ENCODE data around the gene OCLN. TPM values are rescaled to one million over a fixed set of nuclear protein-coding genes. Genes with fewer than 3 reads are reported as not detected.
"Not testable (repeated sequence)": the region's sequence is repeated elsewhere in the genome, so short reads cannot be mapped to it uniquely, and the experiment has no call there.

The OCLN gene
- total RNA-seq, 1 donor from 2014 or later = 12.8 TPM

- no peak overlapping the region for H3K27ac ChIP-seq
- H3K9me3 ChIP-seq = no peaks in the 10 kb centered on the region
- H3K4me1 ChIP-seq = no peaks in the 10 kb centered on the region
- H3K36me3 ChIP-seq = no peaks in the 10 kb centered on the region
- H3K4me3 ChIP-seq = no peak overlapping the region
- no peaks in the 10 kb centered on the region for H3K27me3 ChIP-seq
- DNase-seq (ENCODE audit: extremely low spot score in 2 of 2) = no peak
- intact Hi-C loops (cut with DNase I) = no loop called here
- TF ChIP-seq, protein P1, sequence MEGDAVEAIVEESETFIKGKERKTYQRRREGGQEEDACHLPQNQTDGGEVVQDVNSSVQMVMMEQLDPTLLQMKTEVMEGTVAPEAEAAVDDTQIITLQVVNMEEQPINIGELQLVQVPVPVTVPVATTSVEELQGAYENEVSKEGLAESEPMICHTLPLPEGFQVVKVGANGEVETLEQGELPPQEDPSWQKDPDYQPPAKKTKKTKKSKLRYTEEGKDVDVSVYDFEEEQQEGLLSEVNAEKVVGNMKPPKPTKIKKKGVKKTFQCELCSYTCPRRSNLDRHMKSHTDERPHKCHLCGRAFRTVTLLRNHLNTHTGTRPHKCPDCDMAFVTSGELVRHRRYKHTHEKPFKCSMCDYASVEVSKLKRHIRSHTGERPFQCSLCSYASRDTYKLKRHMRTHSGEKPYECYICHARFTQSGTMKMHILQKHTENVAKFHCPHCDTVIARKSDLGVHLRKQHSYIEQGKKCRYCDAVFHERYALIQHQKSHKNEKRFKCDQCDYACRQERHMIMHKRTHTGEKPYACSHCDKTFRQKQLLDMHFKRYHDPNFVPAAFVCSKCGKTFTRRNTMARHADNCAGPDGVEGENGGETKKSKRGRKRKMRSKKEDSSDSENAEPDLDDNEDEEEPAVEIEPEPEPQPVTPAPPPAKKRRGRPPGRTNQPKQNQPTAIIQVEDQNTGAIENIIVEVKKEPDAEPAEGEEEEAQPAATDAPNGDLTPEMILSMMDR (IDR thresholded peaks at IDR 0.05) = no peak
- no peak for TF ChIP-seq POLR2A (IDR thresholded peaks at IDR 0.05)
- TF ChIP-seq POLR2AphosphoS5 (IDR thresholded peaks at IDR 0.05; ENCODE audit: insufficient read depth in 1 of 2, low read depth in 1 of 2) = no peak
Measured at GRCh38 chr5:69530561-69531405, 38.2 kb downstream of the OCLN start.

DNA sequence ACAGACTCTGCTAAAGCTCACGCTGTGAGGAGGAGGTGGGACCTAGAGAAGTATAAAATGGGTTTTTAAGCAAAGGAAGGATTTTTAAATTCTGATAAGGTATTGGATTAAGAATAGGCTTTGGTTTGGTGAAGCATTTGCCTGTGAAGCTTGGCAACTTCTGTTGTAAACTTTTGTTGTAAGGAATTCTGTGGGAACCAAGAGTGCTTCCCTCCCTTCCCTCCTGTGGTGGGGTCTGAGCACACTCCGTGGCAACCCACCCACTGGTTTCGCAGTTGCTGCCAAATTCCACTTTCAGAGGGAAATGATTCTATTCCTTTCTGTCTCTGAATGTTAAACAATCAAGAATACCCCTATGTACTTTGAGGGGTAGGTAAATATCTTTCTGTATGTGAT is 38.8 kb downstream of the OCLN start:
- DNase-seq (ENCODE audit: extremely low spot score in 2 of 2) = no peak
- no peak overlapping the region for H3K4me3 ChIP-seq
- H3K27me3 ChIP-seq = no peaks in the 10 kb centered on the region
- H3K36me3 ChIP-seq = no peaks in the 10 kb centered on the region
- TF ChIP-seq POLR2A (IDR thresholded peaks at IDR 0.05) (no peak), POLR2AphosphoS5 (IDR thresholded peaks at IDR 0.05; ENCODE audit: insufficient read depth in 1 of 2, low read depth in 1 of 2) (no peak)
- TF ChIP-seq, protein P1 (IDR thresholded peaks at IDR 0.05) = no peak
- no peaks in the 10 kb centered on the region for H3K4me1 ChIP-seq
- H3K9me3 ChIP-seq = no peaks in the 10 kb centered on the region
- H3K27ac ChIP-seq = no peak overlapping the region
- intact Hi-C loops (cut with DNase I) = no loop called here

DNA sequence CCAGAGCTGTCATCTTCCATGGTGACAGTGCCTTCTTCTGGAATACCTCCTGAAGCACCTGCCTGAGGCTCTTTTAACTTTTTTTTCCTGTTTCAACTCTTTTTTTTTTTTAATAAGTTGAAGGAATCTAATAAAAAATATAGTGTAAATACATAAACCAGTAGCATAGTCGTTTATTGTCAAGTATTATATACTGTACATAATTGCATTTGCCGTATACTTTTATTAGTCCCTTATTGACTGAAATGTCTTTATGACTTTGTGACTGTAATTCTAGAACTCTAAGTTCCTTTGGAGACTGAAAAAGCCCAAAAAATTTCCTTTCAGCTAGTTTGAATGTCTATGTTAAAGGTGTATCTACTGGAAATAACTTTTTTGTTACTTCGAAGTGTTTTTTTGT is 45.3 kb downstream of the OCLN start:
- H3K9me3 ChIP-seq; H3K4me1 ChIP-seq; H3K27me3 ChIP-seq; H3K36me3 ChIP-seq; DNase-seq (ENCODE audit: extremely low spot score in 2 of 2); intact Hi-C loops (cut with DNase I); H3K27ac ChIP-seq; H3K4me3 ChIP-seq: not testable (repeated sequence)

DNA sequence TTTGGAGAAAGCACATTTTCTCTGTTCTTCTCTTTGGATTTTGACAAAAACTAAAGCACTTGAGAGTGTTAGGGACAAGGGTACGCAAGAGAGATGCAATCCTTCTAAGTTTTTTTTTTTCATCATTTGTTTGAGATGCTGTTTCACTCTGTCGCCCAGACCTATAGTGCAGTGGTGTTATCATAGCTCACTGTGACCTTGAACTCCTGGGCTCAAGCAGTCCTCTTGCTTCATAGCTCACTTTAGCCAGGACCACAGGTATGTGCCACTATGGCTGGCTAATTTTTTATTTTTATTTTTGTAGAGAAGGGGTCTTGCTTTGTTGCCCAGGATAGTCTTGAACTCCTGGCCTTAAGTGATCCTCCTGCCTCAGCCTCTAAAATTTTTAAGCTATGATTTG is 46.1 kb downstream of the OCLN start:
- H3K36me3 ChIP-seq; H3K9me3 ChIP-seq; H3K4me3 ChIP-seq; H3K27ac ChIP-seq; H3K27me3 ChIP-seq; H3K4me1 ChIP-seq; DNase-seq (ENCODE audit: extremely low spot score in 2 of 2); intact Hi-C loops (cut with DNase I): not testable (repeated sequence)

DNA sequence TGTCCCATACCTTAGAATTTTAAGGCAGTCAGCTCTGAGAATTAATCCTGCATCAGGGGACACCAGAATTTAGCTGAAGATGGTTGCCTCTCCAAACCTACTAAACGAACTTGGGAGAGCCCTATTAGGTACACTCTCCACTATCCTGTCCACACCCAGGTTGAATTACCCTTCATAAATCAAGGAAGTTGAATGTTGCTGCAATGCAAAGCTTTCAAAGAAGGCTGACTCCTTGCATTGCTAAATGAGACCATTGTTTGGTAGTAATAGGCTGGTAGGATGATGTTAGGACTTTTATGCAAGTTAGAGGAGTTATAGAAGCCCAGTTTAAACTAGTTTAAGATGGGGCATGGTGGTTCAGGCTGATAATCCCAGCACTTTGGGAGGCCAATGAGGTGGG is 48.8 kb downstream of the OCLN start:
- H3K36me3 ChIP-seq; intact Hi-C loops (cut with DNase I); H3K9me3 ChIP-seq; H3K4me3 ChIP-seq; H3K27ac ChIP-seq; DNase-seq (ENCODE audit: extremely low spot score in 2 of 2); H3K4me1 ChIP-seq; H3K27me3 ChIP-seq: not testable (repeated sequence)

- H3K36me3 ChIP-seq; H3K27ac ChIP-seq; H3K27me3 ChIP-seq; intact Hi-C loops (cut with DNase I); H3K4me3 ChIP-seq; H3K9me3 ChIP-seq; H3K4me1 ChIP-seq; DNase-seq (ENCODE audit: extremely low spot score in 2 of 2): not testable (repeated sequence)
Measured at GRCh38 chr5:69542838-69543618, 50.4 kb downstream of the OCLN start.

GRCh38 chr5:69544602-69545001 is 52.0 kb downstream of the OCLN start:
- H3K27ac ChIP-seq; H3K9me3 ChIP-seq; intact Hi-C loops (cut with DNase I); H3K4me3 ChIP-seq; H3K36me3 ChIP-seq; DNase-seq (ENCODE audit: extremely low spot score in 2 of 2); H3K4me1 ChIP-seq; H3K27me3 ChIP-seq: not testable (repeated sequence)
